ENCODE results near the gene SCD5.

SCD5 gene

DNA sequence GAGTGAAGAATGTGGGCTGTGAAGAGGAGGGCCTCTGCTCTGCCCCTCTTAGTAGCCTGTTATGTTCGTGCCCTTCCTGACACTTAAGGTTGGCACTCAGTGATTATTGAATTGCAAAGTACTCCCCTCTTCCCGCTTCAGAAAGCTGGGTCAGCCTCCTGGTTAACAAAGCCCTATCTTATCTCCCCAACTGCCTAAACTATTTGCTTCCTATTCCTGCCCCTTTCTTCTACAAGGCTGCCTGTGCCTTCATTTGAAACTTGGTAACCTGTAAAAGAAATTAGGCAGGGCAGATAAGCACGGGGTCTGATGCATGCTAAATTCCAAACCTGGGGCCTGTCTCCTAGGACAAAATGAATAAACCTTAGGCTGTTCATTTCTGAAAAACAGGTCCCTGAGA lies 213.7 kb downstream of the SCD5 start:
- no peak for DNase-seq

DNA sequence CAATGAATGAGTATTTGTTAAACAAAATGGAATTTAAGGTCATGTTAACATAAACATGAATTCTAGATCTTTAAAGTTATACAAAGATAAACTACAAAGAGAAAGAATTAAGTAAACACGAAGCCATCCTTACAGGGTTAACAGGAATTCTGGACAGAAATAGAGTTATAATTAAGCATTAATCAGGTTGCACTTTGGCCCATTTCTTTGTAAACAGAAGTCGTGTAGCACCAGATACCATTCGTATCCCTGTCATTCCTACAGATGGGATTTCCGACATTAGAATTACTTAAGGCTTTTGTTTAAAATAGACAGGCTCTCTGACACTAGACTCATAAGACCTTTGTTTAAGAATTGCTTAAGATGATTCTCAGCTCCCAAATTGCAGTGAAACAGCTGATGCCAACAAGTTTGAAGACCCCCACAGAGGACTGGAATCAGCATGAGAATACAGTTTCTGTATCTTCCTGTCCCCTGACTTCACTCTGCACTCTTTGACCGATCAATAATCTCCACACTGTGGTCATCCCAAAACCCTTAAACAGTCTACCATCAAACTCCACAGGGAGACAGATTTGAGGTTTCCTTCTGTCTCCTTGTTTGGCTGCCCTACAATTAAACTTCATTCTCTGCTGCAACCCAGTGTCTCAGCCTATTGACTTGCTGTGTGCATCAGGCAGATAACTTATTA lies 214.6 kb downstream of the SCD5 start:
- no peak for DNase-seq

DNA sequence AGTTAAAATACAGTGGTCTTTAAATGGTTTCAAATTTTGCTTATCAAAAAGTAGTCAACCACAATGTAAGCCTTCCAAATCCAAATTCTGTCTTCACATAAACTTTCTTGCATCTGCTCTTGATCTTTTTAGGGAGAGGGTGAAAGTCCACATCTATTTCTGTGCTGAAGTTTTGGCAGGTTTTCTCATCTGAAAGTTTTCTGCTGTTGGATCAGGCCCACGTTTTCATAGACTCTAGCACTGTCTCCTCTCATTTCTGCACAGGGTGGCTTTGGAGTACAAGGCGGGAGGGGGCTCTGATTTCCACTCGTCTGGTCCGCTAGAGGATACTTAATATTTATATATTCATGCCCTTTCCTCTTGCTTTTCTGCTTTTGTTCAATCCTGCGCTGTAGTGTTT lies 218.7 kb downstream of the SCD5 start:
- no peak for DNase-seq
